HepG2 (cell line): ENCODE data around the gene ATG13. TPM values are rescaled to one million over a fixed set of nuclear protein-coding genes. Genes with fewer than 3 reads are reported as not detected.

Experiments used
- ATF7 ChIP-seq, 2 experiments: fragments of 450-650 bp in 1 of 2; sonication (generic) in 1 of 2; formaldehyde crosslinking in 1 of 2; IDR thresholded peaks; 2 replicates each; pipeline versions ENCODE4 v1.4.0 to v1.6.1; 2016 to 2020; ENCODE audit warnings: antibody characterized with exemption in 1 of 2, mild to moderate bottlenecking in 1 of 2, missing genetic modification reagents in 1 of 2
- ATF7-NPFF ChIP-seq: sonication (generic); formaldehyde crosslinking; IDR thresholded peaks from 2 replicates; pipeline ENCODE4 v1.8.1; 2023; ENCODE audit warnings: mild to moderate bottlenecking, low read depth, missing genetic modification reagents, moderate library complexity
- DNMT3B ChIP-seq: conservative IDR thresholded peaks from 2 replicates; pipeline ENCODE4 v1.6.1; 2016; ENCODE audit warnings: missing biosample characterization, control low read depth
- HOXA5 ChIP-seq: sonication (generic); formaldehyde crosslinking; IDR thresholded peaks from 2 replicates; pipeline ENCODE4 v1.4.0; 2020; ENCODE audit warnings: missing genetic modification reagents
- KAT8 ChIP-seq: IDR thresholded peaks from 2 replicates; pipeline ENCODE4 v1.6.1; 2016; ENCODE audit warnings: missing genetic modification reagents, missing compliant biosample characterization
- MATR3 ChIP-seq: sonication (generic); formaldehyde crosslinking; IDR thresholded peaks from 2 replicates; pipeline ENCODE4 v1.4.0; 2020; ENCODE audit warnings: missing genetic modification reagents
- NR2C2 ChIP-seq: sonication (generic); formaldehyde crosslinking; IDR thresholded peaks from 2 replicates; pipeline ENCODE4 v1.4.0; 2020; ENCODE audit warnings: missing genetic modification reagents, mild to moderate bottlenecking, moderate library complexity, borderline replicate concordance
- REL ChIP-seq: sonication (generic); formaldehyde crosslinking; conservative IDR thresholded peaks from 2 replicates; pipeline ENCODE4 v1.8.0; 2022; ENCODE audit warnings: mild to moderate bottlenecking, missing genetic modification reagents, moderate library complexity
- SOX5 ChIP-seq: IDR thresholded peaks from 2 replicates; pipeline ENCODE4 v1.6.1; 2016; ENCODE audit warnings: borderline replicate concordance
- STAT5B ChIP-seq: sonication (generic); formaldehyde crosslinking; IDR thresholded peaks from 2 replicates; pipeline ENCODE4 v1.4.0; 2020; ENCODE audit warnings: missing genetic modification reagents
- TFDP1 ChIP-seq: IDR thresholded peaks from 2 replicates; pipeline ENCODE4 v1.6.1; 2016; ENCODE audit warnings: missing compliant biosample characterization, missing genetic modification reagents, borderline replicate concordance
- ZBTB46 ChIP-seq: sonication (generic); formaldehyde crosslinking; IDR thresholded peaks from 2 replicates; pipeline ENCODE4 v1.4.0; 2020; ENCODE audit warnings: mild to moderate bottlenecking, missing genetic modification reagents, borderline replicate concordance
- ZNF549 ChIP-seq: sonication (generic); formaldehyde crosslinking; IDR thresholded peaks from 2 replicates; pipeline ENCODE4 v1.5.0; 2020; ENCODE audit warnings: missing genetic modification reagents
- ZNF703 ChIP-seq: sonication (generic); formaldehyde crosslinking; IDR thresholded peaks from 2 replicates; pipeline ENCODE4 v1.5.1; 2020; ENCODE audit warnings: missing genetic modification reagents, mild to moderate bottlenecking, moderate library complexity, borderline replicate concordance
- ZNF850 ChIP-seq: sonication (generic); formaldehyde crosslinking; conservative IDR thresholded peaks from 2 replicates; pipeline ENCODE4 v1.9.0; 2021; ENCODE audit warnings: mild to moderate bottlenecking, missing genetic modification reagents
- polyA plus RNA-seq, 8 experiments: library from polyadenylated mRNA; depleted of rRNA in 3 of 8; stranded (reverse) in 7 of 8; unstranded in 1 of 8; fragments of >200 nt; fragmentation: Illumina TruSeq in 4 of 8; extraction: Trizol in 4 of 8; gene quantifications; 2 replicates each; pipeline versions ENCODE4 v1.2.1 to v1.2.3, GENCODE V29; 2011 to 2016; ENCODE audit warnings: low read depth in 4 of 8, missing spikeins in 1 of 8, mixed read lengths in 1 of 8; ENCODE audit not compliant: insufficient read depth in 1 of 8
- total RNA-seq, 5 experiments: library from RNA; depleted of rRNA; stranded (reverse); fragments of >200 nt; fragmentation: Illumina TruSeq; extraction: Trizol; gene quantifications; 2 replicates each; pipeline ENCODE4 v1.2.3, GENCODE V29; 2016; ENCODE audit warnings: low read depth in 1 of 5
- TF ChIP-seq, protein P1 (sequence below): sonication (generic); formaldehyde crosslinking; IDR thresholded peaks from 2 replicates; pipeline ENCODE4 v1.5.1; 2020; ENCODE audit warnings: missing genetic modification reagents, mild to moderate bottlenecking, borderline replicate concordance
- TF ChIP-seq, protein P2 (sequence below): sonication (generic); formaldehyde crosslinking; conservative IDR thresholded peaks from 2 replicates; pipeline ENCODE4 v1.5.0; 2020; ENCODE audit warnings: missing genetic modification reagents
- TF ChIP-seq, protein P3 (sequence below): sonication (generic); formaldehyde crosslinking; IDR thresholded peaks from 2 replicates; pipeline ENCODE4 v1.5.0; 2020; ENCODE audit warnings: missing genetic modification reagents, mild to moderate bottlenecking, borderline replicate concordance
- TF ChIP-seq, protein P4 (sequence below): sonication (generic); formaldehyde crosslinking; IDR thresholded peaks from 2 replicates; pipeline ENCODE4 v1.8.0; 2022; ENCODE audit warnings: missing genetic modification reagents, mild to moderate bottlenecking, borderline replicate concordance

Gene ATG13
- total and polyA plus RNA-seq, 2 of the 13 experiments (the other 11 are each of a cell fraction or from before 2014, with no cell fraction given) = 55.0 to 77.3 TPM

DNA sequence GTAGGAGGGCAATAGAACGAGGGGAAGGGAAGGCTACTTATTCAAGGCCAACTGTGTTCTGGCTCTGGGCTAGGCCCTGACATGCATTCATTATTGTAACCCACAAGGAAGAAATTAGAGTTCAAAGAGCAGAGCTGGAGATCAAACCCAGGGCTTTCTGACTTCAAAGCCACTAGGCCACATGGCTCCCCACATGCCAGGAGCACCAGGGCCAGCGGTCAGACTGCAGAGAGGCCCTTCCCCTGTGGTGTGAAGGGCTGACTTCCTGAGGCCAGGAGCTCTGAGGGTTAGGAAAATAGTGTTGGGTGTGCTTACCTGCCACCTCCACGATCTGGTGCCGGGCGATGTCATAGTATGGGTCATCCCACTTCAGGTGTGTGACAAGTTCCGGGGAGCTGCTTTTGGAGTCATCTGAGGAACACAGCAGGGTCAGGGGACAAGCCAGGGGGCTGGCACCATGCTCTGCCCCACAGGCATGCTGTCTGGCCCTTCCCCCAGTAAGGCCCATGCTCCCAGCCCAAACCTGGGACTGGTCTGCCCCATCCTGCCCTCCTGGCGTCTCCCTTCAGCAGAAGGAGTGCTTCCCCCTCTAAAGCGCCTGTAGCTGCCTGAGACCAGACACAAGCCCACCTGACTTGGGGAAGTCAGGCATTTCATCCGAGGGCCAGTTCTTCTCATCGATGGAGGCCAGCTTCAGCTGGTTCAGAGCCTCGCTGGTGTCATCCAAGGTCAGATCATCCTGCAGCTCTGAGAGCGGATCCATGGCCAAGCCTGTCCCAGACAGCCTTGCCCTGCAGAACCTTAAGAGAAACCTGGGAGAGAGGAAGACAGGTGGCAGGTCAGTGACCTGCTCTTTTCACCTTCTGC lies 78.2 kb downstream of the ATG13 start (continued):
- TF ChIP-seq ZBTB46 (CRISPR knock-in tag) (no peak), ZNF703 (CRISPR knock-in tag) (no peak; the same call in 1 of the 2 replicates), SOX5 (CRISPR knock-in tag) (peak; percentile 63; the same call in 1 of the 2 replicates), ATF7-NPFF (CRISPR knock-in tag) (no peak; the same call in 1 of the 2 replicates), DNMT3B (peak; percentile 75; the same call in 1 of the 2 replicates), MATR3 (CRISPR knock-in tag) (no peak), KAT8 (peak; percentile 67), REL (no peak), NR2C2 (CRISPR knock-in tag) (no peak), ATF7 (IDR thresholded peaks at IDR 0.05) (no peak), ATF7 (CRISPR knock-in tag; IDR thresholded peaks at IDR 0.05) (no peak), STAT5B (CRISPR knock-in tag) (no peak), ZNF850 (CRISPR knock-in tag) (no peak), TFDP1 (peak; percentile 91; the same call in 1 of the 2 replicates), HOXA5 (CRISPR knock-in tag) (no peak), ZNF549 (CRISPR knock-in tag) (no peak)
- TF ChIP-seq, protein P1, sequence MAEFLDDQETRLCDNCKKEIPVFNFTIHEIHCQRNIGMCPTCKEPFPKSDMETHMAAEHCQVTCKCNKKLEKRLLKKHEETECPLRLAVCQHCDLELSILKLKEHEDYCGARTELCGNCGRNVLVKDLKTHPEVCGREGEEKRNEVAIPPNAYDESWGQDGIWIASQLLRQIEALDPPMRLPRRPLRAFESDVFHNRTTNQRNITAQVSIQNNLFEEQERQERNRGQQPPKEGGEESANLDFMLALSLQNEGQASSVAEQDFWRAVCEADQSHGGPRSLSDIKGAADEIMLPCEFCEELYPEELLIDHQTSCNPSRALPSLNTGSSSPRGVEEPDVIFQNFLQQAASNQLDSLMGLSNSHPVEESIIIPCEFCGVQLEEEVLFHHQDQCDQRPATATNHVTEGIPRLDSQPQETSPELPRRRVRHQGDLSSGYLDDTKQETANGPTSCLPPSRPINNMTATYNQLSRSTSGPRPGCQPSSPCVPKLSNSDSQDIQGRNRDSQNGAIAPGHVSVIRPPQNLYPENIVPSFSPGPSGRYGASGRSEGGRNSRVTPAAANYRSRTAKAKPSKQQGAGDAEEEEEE (CRISPR knock-in tag) = no peak
- TF ChIP-seq, protein P2, sequence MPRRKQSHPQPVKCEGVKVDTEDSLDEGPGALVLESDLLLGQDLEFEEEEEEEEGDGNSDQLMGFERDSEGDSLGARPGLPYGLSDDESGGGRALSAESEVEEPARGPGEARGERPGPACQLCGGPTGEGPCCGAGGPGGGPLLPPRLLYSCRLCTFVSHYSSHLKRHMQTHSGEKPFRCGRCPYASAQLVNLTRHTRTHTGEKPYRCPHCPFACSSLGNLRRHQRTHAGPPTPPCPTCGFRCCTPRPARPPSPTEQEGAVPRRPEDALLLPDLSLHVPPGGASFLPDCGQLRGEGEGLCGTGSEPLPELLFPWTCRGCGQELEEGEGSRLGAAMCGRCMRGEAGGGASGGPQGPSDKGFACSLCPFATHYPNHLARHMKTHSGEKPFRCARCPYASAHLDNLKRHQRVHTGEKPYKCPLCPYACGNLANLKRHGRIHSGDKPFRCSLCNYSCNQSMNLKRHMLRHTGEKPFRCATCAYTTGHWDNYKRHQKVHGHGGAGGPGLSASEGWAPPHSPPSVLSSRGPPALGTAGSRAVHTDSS (CRISPR knock-in tag) = no peak
- TF ChIP-seq, protein P3, sequence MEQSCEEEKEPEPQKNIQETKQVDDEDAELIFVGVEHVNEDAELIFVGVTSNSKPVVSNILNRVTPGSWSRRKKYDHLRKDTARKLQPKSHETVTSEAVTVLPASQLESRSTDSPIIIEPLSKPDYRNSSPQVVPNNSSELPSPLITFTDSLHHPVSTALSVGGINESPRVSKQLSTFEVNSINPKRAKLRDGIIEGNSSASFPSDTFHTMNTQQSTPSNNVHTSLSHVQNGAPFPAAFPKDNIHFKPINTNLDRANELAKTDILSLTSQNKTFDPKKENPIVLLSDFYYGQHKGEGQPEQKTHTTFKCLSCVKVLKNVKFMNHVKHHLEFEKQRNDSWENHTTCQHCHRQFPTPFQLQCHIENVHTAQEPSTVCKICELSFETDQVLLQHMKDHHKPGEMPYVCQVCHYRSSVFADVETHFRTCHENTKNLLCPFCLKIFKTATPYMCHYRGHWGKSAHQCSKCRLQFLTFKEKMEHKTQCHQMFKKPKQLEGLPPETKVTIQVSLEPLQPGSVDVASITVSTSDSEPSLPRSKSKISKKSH (CRISPR knock-in tag) = no peak
- TF ChIP-seq, protein P4, sequence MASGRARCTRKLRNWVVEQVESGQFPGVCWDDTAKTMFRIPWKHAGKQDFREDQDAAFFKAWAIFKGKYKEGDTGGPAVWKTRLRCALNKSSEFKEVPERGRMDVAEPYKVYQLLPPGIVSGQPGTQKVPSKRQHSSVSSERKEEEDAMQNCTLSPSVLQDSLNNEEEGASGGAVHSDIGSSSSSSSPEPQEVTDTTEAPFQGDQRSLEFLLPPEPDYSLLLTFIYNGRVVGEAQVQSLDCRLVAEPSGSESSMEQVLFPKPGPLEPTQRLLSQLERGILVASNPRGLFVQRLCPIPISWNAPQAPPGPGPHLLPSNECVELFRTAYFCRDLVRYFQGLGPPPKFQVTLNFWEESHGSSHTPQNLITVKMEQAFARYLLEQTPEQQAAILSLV (CRISPR knock-in tag) = peak; percentile 38; the same call in 1 of the 2 replicates
